OCI-LY3 (cell line): ENCODE measurements around the gene MACF1.

ENCODE experiments used
- CTCF ChIP-seq: fragments of 200-600, 300-600 bp; sonication (generic); IDR thresholded peaks from 2 replicates; pipeline ENCODE4 v1.5.1; 2014; ENCODE audit warnings: antibody characterized with exemption, low read length, low read depth
- EZH2phosphoT487 ChIP-seq: fragments of 200-600 bp; shearing (Covaris generic); IDR thresholded peaks from 2 replicates; pipeline ENCODE4 v1.6.1; 2018; ENCODE audit warnings: antibody characterized with exemption, mixed run types, low read depth

DNA sequence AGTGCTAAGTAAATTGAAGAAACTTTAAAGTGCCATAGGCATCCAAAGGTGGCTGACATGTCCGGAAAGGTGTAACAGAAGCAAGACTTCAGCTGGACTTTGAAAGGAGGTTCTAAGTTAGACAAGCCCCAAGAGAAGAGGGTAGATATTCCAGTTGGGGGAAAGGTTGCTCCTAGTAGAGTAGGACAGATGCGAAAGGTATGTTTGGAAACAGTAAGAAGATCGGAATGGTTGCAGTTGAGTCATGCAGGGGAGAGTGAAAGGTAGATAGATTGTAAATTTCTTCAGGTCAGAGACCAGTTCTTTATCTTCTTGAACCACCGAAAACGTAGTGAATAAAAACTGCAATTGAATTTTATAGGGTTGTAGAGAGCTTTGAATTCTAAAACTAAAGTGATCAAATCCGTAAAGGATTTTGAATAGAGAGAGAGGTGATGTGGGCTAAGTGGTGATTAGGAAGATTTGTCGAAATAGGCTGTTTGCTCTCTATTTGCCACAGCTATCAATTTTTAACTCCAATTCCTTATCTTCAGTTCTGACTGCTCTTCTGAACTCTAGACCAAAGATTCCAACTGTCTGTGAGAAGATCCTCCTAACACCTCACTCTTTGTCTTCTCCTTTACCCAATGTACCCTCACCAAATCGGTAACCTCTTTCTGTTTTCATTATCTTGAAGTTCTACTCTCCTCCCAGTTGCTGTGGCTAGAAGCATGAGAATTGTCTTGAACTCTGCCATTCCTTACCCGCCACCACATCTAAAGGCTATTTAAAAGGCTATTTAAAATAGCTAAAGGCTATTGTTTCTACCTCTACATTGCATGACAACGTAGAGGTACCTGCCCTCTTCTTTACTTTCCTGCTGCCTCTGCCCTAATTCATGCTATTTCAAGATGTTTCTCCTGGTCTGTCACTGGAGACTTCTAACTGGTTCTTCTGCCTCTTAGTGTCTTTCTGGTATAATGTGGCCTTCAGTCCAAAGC lies 16.7 kb downstream of the MACF1 start:
- TF ChIP-seq CTCF (no peak), EZH2phosphoT487 (no peak)
